HepG2 (cell line): ENCODE results near the gene INPP4B. TPM values are rescaled to one million over a fixed set of nuclear protein-coding genes. Genes with fewer than 3 reads are reported as not detected.

Source experiments
- ATAC-seq: fragments of 200-7000 bp; cut with Tn5 transposase; 3 replicates; pipeline ENCODE4 v1.9.1; 2020; ENCODE audit warnings: mild to moderate bottlenecking, moderate library complexity
- BruUV-seq: library from RNA; stranded (reverse); fragments of 400-500 nt; replicated peaks from 2 replicates; lab custom pipeline; 2021; lab: Mats Ljungman, UMichigan
- CTCF ChIA-PET: fragments of 300-600 bp; formaldehyde crosslinking; extraction: SDS; loops from one replicate; lab custom pipeline; 2021; ENCODE audit warnings: low total read pairs, inconsistent platforms, low intra/inter-chr PET ratio; lab: Yijun Ruan, JAX
- POLR2A ChIA-PET: fragments of 350-600 bp; sonication (Branson Sonifier 250); formaldehyde crosslinking; loops from one replicate; lab custom pipeline; 2020; ENCODE audit warnings: antibody characterized with exemption, inconsistent platforms; lab: Yijun Ruan, JAX
- DNase-seq: peaks from one replicate; pipeline ENCODE4 v3.0.0-alpha.2; 2015; ENCODE audit warnings: low spot score
- FAIRE-seq: peaks from 3 replicates; lab custom pipeline; 2011; peaks lifted over from hg19 to GRCh38; lab: Jason Lieb, UNC
- H2AFZ ChIP-seq: one replicate; pipeline ENCODE4 v1.6.1; 2011; ENCODE audit warnings: low read length, inconsistent platforms
- H3K27ac ChIP-seq: fragments of 300-600 bp; 3 replicates; pipeline ENCODE4 v1.8.0; 2011; ENCODE audit warnings: mixed run types, mild to moderate bottlenecking, mixed read lengths, low read length, inconsistent platforms; ENCODE audit not compliant: insufficient read depth; ENCODE audit errors: extremely low read length
- H3K27me3 ChIP-seq, 2 experiments: fragments of 200-600 bp in 1 of 2; 2 replicates in 1 of 2; 3 replicates in 1 of 2; pipeline versions ENCODE4 v1.6.0 to v1.8.0; 2011; ENCODE audit warnings: low read length in 2 of 2, mild to moderate bottlenecking in 2 of 2, moderate library complexity in 2 of 2, inconsistent platforms in 1 of 2; ENCODE audit not compliant: insufficient read depth in 2 of 2, control insufficient read depth in 1 of 2
- H3K36me3 ChIP-seq, 2 experiments: fragments of 200-600 bp in 1 of 2; replicated peaks in 1 of 2; 2 replicates in 1 of 2; 3 replicates in 1 of 2; pipeline versions ENCODE4 v1.5.1 to v1.8.0; 2011; ENCODE audit warnings: low read length in 2 of 2, inconsistent platforms in 1 of 2; ENCODE audit not compliant: insufficient read depth in 2 of 2, control insufficient read depth in 1 of 2
- H3K4me1 ChIP-seq: 2 replicates; pipeline ENCODE4 v1.5.1; 2012; ENCODE audit warnings: low read length, inconsistent platforms; ENCODE audit not compliant: insufficient read depth
- H3K4me2 ChIP-seq: 2 replicates; pipeline ENCODE4 v1.6.0; 2011; ENCODE audit warnings: low read depth, low read length, inconsistent platforms
- H3K4me3 ChIP-seq, 3 experiments: fragments of 200-600 bp in 1 of 3; sonication (generic), shearing (Covaris generic) in 1 of 3; replicated peaks in 1 of 3; 2 replicates each; pipeline ENCODE4 v1.5.1; 2011 to 2016; ENCODE audit warnings: low read length in 3 of 3, inconsistent platforms in 2 of 3, low read depth in 2 of 3, mild to moderate bottlenecking in 2 of 3, control low read depth in 1 of 3, mixed read lengths in 1 of 3; ENCODE audit not compliant: insufficient read depth in 1 of 3
- H3K79me2 ChIP-seq: one replicate; pipeline ENCODE4 v1.6.1; 2011; ENCODE audit warnings: low read length, inconsistent platforms; ENCODE audit not compliant: insufficient read depth
- H3K9ac ChIP-seq: 2 replicates; pipeline ENCODE4 v1.6.0; 2011; ENCODE audit warnings: mild to moderate bottlenecking, low read depth, low read length, inconsistent platforms; ENCODE audit not compliant: insufficient read depth
- H3K9me3 ChIP-seq: 2 replicates; pipeline ENCODE4 v1.5.1; 2012; ENCODE audit warnings: mild to moderate bottlenecking, low read length
- H4K20me1 ChIP-seq: 2 replicates; pipeline ENCODE4 v1.6.0; 2011; ENCODE audit warnings: inconsistent platforms, mild to moderate bottlenecking, low read length, moderate library complexity; ENCODE audit not compliant: insufficient read depth
- HDAC6 ChIP-seq: fragments of 200-600 bp; sonication (generic); IDR thresholded peaks from 2 replicates; pipeline ENCODE4 v1.7.0; 2017; ENCODE audit warnings: mild to moderate bottlenecking, antibody characterized with exemption, low read length, low read depth
- KDM2A ChIP-seq: sonication (generic); formaldehyde crosslinking; IDR thresholded peaks from 2 replicates; pipeline ENCODE4 v1.4.0; 2020; ENCODE audit warnings: low read depth, missing genetic modification reagents, borderline replicate concordance
- KLF16 ChIP-seq, 2 experiments: sonication (generic) in 1 of 2; formaldehyde crosslinking in 1 of 2; IDR thresholded peaks; 2 replicates each; pipeline versions ENCODE4 v1.6.1 to v1.8.0; 2016 to 2023; ENCODE audit warnings: missing genetic modification reagents in 2 of 2, missing compliant biosample characterization in 1 of 2
- NFIC ChIP-seq: IDR thresholded peaks from 2 replicates; pipeline ENCODE4 v1.6.1; 2012; ENCODE audit warnings: mild to moderate bottlenecking, low read length, inconsistent platforms
- NR3C1 ChIP-seq: sonication (generic); formaldehyde crosslinking; IDR thresholded peaks from 2 replicates; pipeline ENCODE4 v1.4.0; 2020; ENCODE audit warnings: missing genetic modification reagents
- POLR2AphosphoS2 ChIP-seq: IDR thresholded peaks from 2 replicates; pipeline ENCODE4 v1.6.1; 2011; ENCODE audit warnings: low read depth, low read length, improper control_type of control experiment
- U2AF1 ChIP-seq: fragments of 200-400 bp; formaldehyde crosslinking; optimal IDR thresholded peaks from 2 replicates; pipeline ENCODE3; 2017; ENCODE audit warnings: mild to moderate bottlenecking, low read depth, low read length
- ZNF10 ChIP-seq: sonication (generic); formaldehyde crosslinking; IDR thresholded peaks from 2 replicates; pipeline ENCODE4 v1.4.0; 2020; ENCODE audit warnings: mild to moderate bottlenecking, low read depth, missing genetic modification reagents, borderline replicate concordance
- ZNF12 ChIP-seq: sonication (generic); formaldehyde crosslinking; IDR thresholded peaks from 2 replicates; pipeline ENCODE4 v1.5.0; 2020; ENCODE audit warnings: missing genetic modification reagents
- ZNF569 ChIP-seq: sonication (generic); formaldehyde crosslinking; IDR thresholded peaks from 2 replicates; pipeline ENCODE4 v1.5.0; 2020; ENCODE audit warnings: mild to moderate bottlenecking, missing genetic modification reagents, moderate library complexity, borderline replicate concordance
- WGBS: methylation state at CpG from one replicate; pipeline ENCODE4 v1.1.6; 2017; ENCODE audit warnings: low lambda C conversion rate; 5-methylcytosine and 5-hydroxymethylcytosine counted together
- in situ Hi-C: cut with HindIII; loops from 2 replicates; pipeline ENCODE4 v1.10.0; 2017; ENCODE audit warnings: low pct_unique_long_range_greater_than_20kb; ENCODE audit not compliant: extremely low pct_ligation_motif_present
- intact Hi-C: fragments of 100-400 bp; cut with micrococcal nuclease; formaldehyde crosslinking; loops from one replicate; pipeline ENCODE4 v1.10.0; 2022; ENCODE audit not compliant: unreplicated experiment
- polyA plus RNA-seq, 8 experiments: library from polyadenylated mRNA; depleted of rRNA in 3 of 8; stranded (reverse) in 7 of 8; unstranded in 1 of 8; fragments of >200 nt; fragmentation: Illumina TruSeq in 4 of 8; extraction: Trizol in 4 of 8; gene quantifications; 2 replicates each; pipeline versions ENCODE4 v1.2.1 to v1.2.3, GENCODE V29; 2011 to 2016; ENCODE audit warnings: low read depth in 4 of 8, missing spikeins in 1 of 8, mixed read lengths in 1 of 8; ENCODE audit not compliant: insufficient read depth in 1 of 8
- total RNA-seq, 5 experiments: library from RNA; depleted of rRNA; stranded (reverse); fragments of >200 nt; fragmentation: Illumina TruSeq; extraction: Trizol; gene quantifications; 2 replicates each; pipeline ENCODE4 v1.2.3, GENCODE V29; 2016; ENCODE audit warnings: low read depth in 1 of 5
- TF ChIP-seq, protein P1 (sequence below): sonication (generic); formaldehyde crosslinking; IDR thresholded peaks from 2 replicates; pipeline ENCODE4 v1.5.0; 2020; ENCODE audit warnings: mild to moderate bottlenecking, missing genetic modification reagents, borderline replicate concordance
- TF ChIP-seq, protein P2 (sequence below): sonication (generic); formaldehyde crosslinking; IDR thresholded peaks from 2 replicates; pipeline ENCODE4 v1.4.0; 2020; ENCODE audit warnings: missing genetic modification reagents
- TF ChIP-seq, protein P3 (sequence below): sonication (generic); formaldehyde crosslinking; IDR thresholded peaks from 2 replicates; pipeline ENCODE4 v1.5.1; 2020; ENCODE audit warnings: missing genetic modification reagents, mild to moderate bottlenecking, borderline replicate concordance

Gene INPP4B
- total and polyA plus RNA-seq, 2 of the 13 experiments (the other 11 are each of a cell fraction or from before 2014, with no cell fraction given): not detected

DNA sequence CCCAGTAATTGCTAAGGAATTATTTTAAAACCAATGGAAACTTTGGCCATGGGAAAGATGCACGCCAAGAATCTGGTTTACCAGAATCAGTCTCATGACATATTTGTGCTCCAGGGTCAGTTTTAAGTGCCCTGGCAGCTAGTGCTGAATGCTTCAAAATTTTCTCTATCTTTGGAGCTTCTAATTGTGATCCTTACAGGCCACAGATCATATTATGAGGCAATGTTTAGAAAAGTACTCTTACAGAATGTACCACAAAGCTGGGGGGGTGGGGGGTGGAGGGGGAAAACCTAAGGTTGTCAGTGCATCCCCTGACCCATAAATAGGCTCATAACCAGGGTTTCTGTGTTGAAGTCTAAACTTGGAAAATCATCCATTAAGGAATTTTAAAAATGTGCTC, 514.5 kb downstream of the INPP4B start:
- Histone ChIP-seq H3K4me1 (no peaks in the 10 kb centered on the region), H3K9ac (no peak overlapping the region), H3K27me3 (no peaks in the 10 kb centered on the region), H4K20me1 (no peaks in the 10 kb centered on the region), H3K79me2 (no peaks in the 10 kb centered on the region), H2AFZ (no peak overlapping the region), H3K9me3 (no peaks in the 10 kb centered on the region), H3K4me3 (no peak overlapping the region), H3K36me3 (no peaks in the 10 kb centered on the region), H3K27ac (no peak overlapping the region), H3K4me2 (no peak overlapping the region)
- in situ Hi-C loops (no loop called here), intact Hi-C loops (no loop called here)
- no peak for DNase-seq
- WGBS: 0% methylated on average over 1 of the region's 1 CpG
- CTCF ChIA-PET: no interaction called here
- no TSS peak for BruUV-seq
- POLR2A ChIA-PET: no interaction called here
- ATAC-seq: no peak
- FAIRE-seq: no peak
- TF ChIP-seq ZNF569 (CRISPR knock-in tag) (no peak), NFIC (no peak), U2AF1 (no peak), ZNF12 (CRISPR knock-in tag) (no peak), KDM2A (CRISPR knock-in tag) (no peak), HDAC6 (no peak), NR3C1 (no peak), POLR2AphosphoS2 (no peak), KLF16 (CRISPR knock-in tag; IDR thresholded peaks at IDR 0.05) (no peak), ZNF10 (no peak)
- TF ChIP-seq, protein P1, sequence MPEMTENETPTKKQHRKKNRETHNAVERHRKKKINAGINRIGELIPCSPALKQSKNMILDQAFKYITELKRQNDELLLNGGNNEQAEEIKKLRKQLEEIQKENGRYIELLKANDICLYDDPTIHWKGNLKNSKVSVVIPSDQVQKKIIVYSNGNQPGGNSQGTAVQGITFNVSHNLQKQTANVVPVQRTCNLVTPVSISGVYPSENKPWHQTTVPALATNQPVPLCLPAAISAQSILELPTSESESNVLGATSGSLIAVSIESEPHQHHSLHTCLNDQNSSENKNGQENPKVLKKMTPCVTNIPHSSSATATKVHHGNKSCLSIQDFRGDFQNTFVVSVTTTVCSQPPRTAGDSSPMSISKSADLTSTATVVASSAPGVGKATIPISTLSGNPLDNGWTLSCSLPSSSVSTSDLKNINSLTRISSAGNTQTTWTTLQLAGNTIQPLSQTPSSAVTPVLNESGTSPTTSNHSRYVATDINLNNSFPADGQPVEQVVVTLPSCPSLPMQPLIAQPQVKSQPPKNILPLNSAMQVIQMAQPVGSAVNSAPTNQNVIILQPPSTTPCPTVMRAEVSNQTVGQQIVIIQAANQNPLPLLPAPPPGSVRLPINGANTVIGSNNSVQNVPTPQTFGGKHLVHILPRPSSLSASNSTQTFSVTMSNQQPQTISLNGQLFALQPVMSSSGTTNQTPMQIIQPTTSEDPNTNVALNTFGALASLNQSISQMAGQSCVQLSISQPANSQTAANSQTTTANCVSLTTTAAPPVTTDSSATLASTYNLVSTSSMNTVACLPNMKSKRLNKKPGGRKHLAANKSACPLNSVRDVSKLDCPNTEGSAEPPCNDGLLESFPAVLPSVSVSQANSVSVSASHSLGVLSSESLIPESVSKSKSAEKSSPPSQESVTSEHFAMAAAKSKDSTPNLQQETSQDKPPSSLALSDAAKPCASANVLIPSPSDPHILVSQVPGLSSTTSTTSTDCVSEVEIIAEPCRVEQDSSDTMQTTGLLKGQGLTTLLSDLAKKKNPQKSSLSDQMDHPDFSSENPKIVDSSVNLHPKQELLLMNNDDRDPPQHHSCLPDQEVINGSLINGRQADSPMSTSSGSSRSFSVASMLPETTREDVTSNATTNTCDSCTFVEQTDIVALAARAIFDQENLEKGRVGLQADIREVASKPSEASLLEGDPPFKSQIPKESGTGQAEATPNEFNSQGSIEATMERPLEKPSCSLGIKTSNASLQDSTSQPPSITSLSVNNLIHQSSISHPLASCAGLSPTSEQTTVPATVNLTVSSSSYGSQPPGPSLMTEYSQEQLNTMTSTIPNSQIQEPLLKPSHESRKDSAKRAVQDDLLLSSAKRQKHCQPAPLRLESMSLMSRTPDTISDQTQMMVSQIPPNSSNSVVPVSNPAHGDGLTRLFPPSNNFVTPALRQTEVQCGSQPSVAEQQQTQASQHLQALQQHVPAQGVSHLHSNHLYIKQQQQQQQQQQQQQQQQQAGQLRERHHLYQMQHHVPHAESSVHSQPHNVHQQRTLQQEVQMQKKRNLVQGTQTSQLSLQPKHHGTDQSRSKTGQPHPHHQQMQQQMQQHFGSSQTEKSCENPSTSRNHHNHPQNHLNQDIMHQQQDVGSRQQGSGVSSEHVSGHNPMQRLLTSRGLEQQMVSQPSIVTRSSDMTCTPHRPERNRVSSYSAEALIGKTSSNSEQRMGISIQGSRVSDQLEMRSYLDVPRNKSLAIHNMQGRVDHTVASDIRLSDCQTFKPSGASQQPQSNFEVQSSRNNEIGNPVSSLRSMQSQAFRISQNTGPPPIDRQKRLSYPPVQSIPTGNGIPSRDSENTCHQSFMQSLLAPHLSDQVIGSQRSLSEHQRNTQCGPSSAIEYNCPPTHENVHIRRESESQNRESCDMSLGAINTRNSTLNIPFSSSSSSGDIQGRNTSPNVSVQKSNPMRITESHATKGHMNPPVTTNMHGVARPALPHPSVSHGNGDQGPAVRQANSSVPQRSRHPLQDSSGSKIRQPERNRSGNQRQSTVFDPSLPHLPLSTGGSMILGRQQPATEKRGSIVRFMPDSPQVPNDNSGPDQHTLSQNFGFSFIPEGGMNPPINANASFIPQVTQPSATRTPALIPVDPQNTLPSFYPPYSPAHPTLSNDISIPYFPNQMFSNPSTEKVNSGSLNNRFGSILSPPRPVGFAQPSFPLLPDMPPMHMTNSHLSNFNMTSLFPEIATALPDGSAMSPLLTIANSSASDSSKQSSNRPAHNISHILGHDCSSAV: no peak
- TF ChIP-seq, protein P2, sequence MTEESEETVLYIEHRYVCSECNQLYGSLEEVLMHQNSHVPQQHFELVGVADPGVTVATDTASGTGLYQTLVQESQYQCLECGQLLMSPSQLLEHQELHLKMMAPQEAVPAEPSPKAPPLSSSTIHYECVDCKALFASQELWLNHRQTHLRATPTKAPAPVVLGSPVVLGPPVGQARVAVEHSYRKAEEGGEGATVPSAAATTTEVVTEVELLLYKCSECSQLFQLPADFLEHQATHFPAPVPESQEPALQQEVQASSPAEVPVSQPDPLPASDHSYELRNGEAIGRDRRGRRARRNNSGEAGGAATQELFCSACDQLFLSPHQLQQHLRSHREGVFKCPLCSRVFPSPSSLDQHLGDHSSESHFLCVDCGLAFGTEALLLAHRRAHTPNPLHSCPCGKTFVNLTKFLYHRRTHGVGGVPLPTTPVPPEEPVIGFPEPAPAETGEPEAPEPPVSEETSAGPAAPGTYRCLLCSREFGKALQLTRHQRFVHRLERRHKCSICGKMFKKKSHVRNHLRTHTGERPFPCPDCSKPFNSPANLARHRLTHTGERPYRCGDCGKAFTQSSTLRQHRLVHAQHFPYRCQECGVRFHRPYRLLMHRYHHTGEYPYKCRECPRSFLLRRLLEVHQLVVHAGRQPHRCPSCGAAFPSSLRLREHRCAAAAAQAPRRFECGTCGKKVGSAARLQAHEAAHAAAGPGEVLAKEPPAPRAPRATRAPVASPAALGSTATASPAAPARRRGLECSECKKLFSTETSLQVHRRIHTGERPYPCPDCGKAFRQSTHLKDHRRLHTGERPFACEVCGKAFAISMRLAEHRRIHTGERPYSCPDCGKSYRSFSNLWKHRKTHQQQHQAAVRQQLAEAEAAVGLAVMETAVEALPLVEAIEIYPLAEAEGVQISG (CRISPR knock-in tag): no peak
- TF ChIP-seq, protein P3, sequence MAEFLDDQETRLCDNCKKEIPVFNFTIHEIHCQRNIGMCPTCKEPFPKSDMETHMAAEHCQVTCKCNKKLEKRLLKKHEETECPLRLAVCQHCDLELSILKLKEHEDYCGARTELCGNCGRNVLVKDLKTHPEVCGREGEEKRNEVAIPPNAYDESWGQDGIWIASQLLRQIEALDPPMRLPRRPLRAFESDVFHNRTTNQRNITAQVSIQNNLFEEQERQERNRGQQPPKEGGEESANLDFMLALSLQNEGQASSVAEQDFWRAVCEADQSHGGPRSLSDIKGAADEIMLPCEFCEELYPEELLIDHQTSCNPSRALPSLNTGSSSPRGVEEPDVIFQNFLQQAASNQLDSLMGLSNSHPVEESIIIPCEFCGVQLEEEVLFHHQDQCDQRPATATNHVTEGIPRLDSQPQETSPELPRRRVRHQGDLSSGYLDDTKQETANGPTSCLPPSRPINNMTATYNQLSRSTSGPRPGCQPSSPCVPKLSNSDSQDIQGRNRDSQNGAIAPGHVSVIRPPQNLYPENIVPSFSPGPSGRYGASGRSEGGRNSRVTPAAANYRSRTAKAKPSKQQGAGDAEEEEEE (CRISPR knock-in tag): no peak
